Hepatic stellate cell (primary cell): ENCODE measurements around the gene KAZALD1.
A peak's percentile ranks its signal among the peaks of the same experiment; 100 is the strongest.

Experiments used
- DNase-seq: peaks from one replicate; pipeline ENCODE4 v3.0.0; 2011; ENCODE audit warnings: low spot score

KAZALD1 gene, protein sequence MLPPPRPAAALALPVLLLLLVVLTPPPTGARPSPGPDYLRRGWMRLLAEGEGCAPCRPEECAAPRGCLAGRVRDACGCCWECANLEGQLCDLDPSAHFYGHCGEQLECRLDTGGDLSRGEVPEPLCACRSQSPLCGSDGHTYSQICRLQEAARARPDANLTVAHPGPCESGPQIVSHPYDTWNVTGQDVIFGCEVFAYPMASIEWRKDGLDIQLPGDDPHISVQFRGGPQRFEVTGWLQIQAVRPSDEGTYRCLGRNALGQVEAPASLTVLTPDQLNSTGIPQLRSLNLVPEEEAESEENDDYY

GRCh38 chr10:101061624-101062231 is at the start of gene KAZALD1:
KAZALD1 (plus strand) TSS chr10:101061989; CDS start chr10:101062593, 604 bp downstream.
- peak; percentile 74 for DNase-seq

- peak; percentile 95 for DNase-seq
Measured at GRCh38 chr10:101012525-101013364, 49.0 kb upstream of the KAZALD1 start.

DNA sequence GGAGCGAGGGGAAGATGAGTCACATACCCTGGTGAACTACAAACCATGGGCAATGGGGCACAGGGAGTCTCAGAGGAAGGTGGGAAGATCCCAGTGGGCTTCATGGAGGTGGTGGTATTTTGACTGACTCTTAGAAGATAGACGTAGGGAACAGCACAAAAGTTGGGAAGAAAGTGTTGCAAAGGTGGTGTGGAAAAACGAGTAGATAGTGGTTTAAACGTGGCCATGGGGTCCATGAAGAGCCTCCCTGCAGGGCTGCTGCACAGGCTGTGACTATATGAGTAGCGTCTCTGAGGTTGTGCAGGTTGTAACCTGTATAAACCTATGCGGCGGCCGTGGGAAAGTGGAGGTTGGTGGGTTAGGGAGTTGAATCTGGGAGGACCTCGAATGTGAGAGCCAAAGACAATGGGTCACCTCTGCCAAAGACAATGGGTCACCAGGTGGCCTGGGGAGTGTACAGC is 48.4 kb upstream of the KAZALD1 start:
- no peak for DNase-seq

DNA sequence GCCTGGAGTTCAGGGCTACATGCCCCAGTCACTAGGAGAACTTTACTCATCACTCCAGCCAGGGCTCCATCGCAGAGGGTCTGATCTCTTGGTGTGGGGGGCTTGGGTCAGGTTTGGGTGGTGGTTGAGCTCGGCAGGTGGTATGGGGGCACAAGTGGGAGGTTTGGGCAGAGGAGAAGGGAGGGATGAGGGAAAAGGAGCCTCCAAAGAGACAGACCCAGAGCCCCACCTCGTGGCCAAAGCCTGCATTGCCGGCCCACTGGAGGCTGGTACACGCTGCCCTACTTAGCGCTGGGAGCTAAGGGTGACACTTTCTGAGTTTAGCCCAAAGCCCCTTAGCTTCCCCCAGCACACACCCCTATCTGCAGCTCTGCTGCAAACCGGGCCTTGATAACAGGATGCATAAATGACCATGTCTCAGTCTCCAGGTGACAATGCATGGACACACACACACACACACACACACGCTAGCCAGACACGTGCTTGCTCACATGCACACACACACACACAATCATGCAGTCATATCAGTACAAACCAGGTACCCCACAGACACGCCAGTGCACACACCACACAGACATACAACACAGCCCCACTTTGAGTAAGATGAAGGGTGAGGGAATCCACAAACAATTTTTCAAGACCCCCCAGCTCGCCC is 47.4 kb upstream of the KAZALD1 start:
- DNase-seq: peak; percentile 77

DNA sequence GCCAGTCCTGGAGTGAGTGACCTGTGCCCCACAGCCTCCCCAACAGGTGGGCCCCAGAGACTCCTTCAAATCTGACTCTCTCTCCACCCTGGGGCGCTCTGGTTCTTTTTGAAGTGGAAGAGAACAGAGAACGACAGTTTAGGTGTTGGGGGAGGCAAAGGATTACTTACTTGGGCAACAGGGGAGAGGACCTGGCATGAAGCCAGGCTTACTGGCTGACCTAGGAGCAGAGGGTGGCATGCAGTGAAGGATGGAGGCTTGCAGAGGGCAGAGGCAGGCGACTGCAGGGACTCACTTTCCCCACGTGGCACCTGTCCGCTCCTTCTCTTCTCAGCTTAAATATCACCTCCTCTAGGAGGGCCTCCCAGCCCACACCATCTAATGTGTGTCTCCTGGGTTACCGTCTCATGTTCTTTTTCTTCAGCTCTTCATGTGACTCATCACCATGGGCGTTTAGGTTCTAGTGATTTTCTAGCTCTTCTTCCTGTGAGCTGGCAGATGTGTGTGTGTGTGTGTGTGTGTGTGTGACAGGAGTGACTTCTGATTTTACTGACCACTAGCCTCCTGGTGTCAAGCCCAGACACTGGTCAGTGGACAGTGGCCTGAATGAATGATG is 46.7 kb upstream of the KAZALD1 start:
- DNase-seq: peak; percentile 94

DNA sequence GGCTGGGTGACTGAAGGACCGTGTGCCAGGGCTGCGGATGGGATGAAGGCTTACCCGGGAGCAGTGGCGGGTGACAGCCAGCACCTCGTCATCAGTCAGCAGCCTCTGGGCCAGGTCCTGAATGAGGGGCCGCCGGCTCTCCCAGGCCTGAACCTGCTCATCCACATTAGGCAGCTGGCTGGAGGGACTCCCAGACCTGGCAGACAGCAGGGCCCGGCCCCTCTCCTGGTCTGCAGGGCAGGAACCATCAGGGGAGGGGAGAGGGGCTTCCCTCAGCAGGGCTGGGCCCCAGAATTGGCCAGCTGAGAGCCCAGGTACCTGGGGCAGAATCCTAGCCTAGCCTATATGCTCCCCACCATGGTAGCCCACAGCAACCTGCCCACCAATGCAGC is 46.2 kb upstream of the KAZALD1 start:
- DNase-seq: no peak

GRCh38 chr10:101016814-101017213 is 45.0 kb upstream of the KAZALD1 start:
- no peak for DNase-seq

- no peak for DNase-seq
Measured at GRCh38 chr10:101018118-101018599, 43.6 kb upstream of the KAZALD1 start.

DNA sequence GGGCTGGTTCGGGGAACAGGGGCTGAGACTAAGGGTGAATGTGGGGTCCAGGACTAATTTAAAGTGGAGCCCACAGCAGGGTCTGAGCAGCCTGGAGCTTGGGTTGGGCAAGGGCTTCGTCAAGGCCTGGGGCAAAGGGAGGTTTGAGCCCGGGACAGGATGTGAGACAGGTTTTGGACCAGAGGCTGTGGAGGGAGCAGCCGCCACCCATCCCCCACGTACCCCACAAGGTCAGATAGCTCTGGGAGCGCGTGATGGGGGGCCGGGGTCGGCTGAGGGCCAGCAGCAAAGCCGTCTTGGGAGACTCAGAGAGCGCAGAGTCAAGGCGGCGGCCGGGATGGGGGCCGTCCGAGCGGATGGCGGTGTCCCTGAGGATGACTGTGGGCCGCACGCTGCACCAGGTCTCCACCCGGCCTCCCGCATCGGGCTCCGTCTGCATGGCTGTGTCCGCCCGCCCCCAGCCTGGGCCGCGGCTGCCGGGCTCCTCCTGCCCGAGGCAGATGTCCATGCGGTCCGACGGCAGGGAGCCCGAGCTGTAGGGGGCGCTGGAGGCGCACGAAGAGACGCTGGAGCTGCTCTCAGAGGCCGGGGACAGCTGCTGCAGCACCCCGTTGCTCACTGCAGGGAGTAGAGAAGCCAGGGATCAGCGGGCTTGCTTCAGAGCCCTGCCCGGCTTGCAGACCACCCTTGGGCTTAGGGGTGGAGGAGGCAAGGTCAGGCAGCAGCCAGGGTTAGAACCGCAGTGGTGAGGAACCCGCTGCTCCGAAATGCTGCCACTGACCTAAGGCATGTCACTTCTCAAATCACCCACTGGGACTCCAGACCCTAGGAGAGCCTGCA is 43.0 kb upstream of the KAZALD1 start:
- peak; percentile 96 for DNase-seq

DNA sequence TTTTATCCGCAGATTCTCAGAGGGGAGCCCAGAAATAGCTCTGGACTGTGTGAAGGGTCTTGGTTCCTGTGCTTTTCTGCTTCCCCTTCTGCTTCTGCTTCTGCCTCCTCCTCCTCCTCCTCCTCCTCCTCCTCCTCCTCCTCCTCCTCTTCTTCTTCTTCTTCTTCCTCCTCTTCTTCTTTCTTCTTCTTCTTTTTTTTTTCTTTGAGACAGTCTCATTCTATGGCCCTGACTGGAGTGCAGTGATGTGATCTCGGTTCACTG is 42.4 kb upstream of the KAZALD1 start:
- no peak for DNase-seq

GRCh38 chr10:101020427-101021075 is 41.2 kb upstream of the KAZALD1 start:
- DNase-seq: no peak

- DNase-seq: no peak
Measured at GRCh38 chr10:101021239-101021638, 40.5 kb upstream of the KAZALD1 start.

DNA sequence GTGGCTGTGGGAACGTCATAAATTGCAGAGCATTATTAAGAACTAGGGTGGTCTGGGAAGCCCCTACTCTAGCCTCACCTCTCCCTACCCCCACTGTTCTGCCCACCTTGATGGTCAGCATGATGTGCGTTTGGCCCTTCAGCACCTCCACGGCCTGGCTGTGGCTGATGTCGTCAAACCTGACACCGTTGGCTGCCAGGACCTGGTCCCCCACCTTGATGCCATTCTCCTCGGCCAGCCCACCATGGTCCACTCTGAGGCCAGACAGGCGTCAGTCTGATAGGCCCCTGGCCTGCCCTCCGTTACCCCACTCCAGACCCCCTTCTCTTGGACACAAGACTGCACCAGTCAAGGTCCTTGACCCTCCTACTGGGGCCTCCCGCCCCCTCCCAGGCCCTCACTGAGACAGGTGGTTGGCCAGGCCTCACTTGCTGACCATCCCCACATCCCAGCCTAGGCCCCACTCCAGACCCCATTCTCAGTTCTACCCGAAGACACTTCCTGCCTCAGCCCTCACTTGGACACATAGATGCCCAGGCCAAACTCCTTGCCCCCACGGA is 40.0 kb upstream of the KAZALD1 start:
- no peak for DNase-seq

DNA sequence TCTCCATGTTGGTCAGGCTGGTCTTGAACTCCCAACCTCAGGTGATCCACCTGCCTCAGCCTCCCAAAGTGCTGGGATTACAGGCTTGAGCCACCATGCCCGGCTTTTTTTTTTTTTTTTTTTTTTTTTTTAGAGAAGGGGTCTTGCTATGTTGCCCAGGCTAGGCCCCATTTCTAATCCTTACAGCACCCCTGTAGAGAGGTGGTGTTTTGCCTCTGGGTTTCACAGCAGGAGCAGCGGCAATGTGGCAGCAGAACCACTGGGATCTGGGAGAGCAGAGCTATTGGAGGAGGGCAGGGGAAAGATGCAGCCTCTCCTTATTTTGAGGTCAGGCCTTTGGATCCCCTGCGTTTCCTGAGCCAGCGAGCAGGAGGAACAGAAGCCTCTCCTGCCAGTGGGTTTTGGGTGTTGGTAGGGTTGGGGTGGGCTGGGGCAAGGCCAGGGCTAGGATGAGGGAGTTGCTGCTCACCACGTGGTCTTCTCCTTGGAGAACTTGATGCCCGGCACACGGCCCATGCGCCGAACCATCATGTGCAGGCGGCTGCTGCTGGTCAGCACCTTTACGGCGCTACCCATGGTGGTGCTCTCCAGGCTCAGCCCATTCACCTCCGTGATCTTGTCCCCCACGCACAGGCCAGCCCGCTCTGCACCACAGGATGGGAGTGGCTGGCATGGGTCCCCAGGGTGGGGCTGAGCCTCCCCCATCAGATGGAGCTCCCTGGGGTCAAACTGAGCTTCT is 38.7 kb upstream of the KAZALD1 start:
- no peak for DNase-seq

- no peak for DNase-seq
Measured at GRCh38 chr10:101027106-101027720, 34.6 kb upstream of the KAZALD1 start.

- no peak for DNase-seq
Measured at GRCh38 chr10:101028446-101029337, 33.1 kb upstream of the KAZALD1 start.

DNA sequence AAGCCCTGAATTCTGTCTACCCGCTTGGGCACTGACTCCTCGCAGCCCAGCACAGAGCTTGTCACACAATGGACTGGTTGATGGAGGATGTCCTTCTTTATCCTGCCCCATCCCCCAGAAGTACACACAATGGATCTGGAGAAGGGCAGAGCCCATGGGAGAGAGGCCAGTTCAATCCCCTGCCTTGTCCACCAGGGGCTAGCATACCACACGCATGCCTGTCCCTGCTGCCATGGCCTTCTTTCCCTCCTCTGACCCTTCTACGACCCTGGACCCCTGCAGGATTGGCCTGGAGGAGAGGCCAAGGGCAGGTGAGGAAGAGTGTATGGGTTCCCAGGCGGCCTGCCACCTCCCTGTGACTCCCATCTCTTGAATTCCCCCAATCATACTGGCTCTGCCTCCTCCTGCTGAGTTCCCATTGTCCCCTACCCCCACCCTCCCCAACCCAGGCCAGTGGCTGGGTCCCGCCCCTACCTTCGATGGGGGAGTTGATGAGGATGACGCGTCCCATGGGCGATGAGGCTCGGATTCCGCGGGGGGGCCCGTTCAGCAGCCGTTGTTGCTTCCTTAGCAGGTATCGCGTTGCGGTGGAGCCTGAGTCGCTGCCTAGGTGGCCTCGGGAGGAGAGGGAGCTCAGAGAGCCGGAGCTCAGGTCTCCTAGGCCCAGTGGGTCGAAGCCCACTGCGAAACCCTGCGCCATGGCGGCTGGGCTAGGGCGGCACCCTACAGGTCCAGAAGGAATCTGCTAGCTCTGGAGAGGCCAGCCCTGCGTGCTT is 32.1 kb upstream of the KAZALD1 start:
- no peak for DNase-seq
